SIG-M5 treated with dmso at 0.1 percent for 504 hours (cell line): Measurements from ENCODE around the gene ANGPT4.

Experiments used
- DNase-seq: peaks from one replicate; lab custom pipeline; 2025; ENCODE audit not compliant: unreplicated experiment; lab: John Stamatoyannopoulos, UW

The ANGPT4 gene

DNA sequence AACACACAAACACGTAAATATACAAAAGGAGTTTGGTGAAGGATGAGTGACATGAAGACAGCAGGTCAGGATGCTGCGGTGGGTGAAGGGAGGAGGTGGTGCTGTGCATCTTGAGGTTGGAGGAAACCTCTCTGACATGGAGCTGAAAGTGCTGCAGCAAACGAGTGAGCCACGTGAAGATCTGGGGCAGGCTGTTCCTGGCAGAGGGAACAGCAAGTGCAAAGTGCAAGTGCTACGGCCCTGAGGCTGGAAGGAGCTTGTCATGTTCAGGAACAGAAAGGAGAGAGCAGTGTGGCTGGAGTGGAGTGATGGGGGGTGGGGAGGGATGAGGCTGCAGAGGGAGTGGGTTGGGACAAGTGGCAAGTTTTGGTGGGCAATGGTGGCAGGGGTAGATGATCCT lies 24.8 kb upstream of the ANGPT4 start:
- DNase-seq: no peak

DNA sequence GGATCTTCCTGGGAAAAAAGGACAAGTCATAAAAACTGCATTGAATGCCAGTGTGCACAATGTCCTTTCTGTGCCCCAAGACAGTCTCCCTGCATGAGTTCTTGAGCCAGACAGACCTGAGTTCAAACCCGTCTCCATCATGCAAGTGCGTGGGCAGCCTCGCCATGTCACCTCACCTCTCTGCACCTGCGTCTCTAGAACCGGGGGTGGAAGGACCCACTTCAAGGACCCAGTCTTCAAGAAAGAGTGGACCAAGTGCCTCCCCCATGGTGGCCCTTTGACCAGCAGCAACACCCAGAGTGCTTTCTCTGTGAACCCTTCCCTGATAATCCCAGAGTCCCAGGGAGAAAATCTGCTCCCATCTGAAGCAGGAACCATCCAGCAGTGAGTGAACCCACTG lies 23.5 kb upstream of the ANGPT4 start:
- no peak for DNase-seq

DNA sequence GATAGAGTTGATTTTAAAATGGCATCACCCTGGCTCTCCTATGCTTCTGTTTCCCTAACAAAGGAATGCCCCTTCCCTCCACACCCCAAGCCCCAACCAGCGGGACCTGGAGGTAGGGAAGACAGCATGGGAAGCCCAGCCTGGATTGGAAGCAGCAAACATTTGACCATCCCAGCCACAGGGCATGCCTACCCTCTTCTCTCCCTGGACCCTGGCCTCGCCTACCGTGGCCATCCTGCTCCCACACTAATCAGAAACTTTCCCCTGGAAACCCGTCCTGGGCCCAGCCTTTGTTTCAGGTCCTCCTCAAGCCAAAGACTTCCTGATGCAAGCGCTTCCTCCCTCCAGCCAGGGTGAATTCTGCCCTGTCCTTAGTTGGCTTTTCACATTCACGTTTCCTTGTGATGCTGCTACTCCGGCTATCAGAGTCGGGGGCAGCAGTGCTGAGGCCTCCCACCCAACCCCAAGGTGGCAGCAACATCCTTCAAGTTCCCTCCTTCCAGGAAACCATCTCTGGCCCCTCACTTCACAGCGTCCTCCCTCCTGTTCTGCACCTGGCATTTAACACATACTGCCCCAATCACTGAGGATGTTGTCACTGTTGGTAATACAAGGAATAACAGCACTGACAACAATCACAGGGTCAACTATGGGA lies 18.2 kb upstream of the ANGPT4 start:
- no peak for DNase-seq

DNA sequence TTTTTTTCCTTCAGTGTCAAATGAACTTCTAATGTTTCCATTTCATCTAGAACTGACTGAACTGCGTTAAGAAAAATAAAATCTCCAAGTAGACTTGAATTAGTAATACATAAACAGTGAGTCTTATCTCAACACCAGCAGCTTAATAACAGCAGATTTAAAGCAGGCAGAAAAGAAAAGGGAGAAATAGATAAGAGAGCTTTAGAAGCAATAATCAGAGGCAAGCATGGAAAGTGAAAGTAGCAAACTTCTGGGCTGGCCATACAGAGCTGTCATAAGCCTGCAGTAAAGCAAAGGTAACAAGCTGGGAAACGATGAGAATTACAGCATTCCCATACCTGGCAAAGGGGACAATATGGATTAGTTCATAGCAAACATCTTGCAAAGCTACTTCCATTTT lies 16.9 kb upstream of the ANGPT4 start:
- DNase-seq: no peak

DNA sequence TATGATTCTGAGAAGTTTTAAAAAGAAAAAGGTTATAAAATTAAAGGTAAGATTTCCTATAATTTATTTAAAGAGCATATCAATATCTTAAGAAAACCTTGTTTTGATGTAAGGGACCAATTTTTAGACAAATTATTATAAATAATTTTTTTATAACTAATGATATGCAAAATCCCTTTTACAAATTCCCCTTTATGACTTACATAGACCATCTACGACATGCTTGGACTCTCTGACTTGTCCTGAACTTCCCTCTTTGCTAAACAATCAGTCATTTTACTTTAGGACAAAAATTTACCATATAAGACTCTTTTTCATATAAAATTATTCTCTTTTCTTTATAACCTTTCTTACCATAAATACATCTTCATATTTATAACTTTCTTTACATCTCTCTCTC lies 15.3 kb upstream of the ANGPT4 start:
- DNase-seq: peak; percentile 1

DNA sequence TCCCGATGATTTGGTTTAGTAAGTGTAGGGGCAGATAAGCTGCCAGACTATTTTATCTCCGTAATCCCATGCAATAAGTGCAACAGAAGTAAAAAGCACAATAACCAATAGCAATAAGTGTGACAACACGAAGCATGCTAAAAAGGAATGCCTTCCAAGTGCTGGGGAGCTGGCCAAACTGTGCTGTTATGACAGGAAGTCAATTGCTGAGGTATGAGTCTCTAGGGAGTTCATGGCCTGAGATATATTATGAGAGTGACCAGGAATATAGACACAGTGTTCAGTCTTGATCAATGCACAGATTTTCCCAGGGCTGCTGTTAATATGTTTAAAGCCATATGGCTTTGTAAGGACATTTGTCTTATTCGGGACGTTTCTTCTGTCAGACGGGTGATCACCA lies 10.5 kb upstream of the ANGPT4 start:
- no peak for DNase-seq

DNA sequence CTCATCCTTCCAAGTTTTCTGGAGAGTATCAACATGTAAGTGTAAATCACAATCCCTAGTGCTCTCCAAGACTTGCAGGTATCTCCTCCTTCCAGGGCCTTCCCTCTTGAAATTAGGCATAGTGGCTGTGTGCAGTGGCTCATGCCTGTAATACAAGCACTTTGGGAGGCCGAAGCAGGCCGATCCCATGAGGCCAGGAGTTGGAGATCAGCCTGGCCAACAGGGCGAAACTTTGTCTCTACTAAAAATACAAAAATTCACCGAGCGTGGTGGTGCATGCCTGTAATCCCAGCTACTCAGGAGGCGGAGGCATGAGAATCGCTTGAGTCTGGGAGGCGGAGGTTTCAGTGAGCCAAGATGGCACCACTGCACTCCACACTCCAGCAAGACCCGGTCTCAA lies 9.4 kb upstream of the ANGPT4 start:
- no peak for DNase-seq

DNA sequence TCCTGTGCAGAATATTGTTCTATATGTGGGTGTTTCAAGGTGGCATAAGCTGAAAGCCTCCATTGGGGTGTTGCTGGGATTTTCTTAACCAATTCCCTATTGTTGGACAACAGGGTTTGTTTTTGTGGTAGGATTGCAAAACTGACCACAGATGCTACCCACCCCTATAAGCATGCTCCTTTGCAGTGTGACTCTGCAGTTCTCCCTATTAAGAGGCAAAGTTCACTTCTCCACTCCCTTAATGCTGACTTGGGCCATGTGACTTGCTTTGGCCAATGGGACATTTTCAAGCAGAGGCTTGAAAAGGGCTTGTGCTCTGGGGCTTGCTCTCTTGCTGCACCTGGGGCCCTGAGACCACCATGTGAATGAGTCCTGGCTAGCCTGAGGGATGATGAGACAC lies 8.5 kb upstream of the ANGPT4 start:
- DNase-seq: peak; percentile 36

DNA sequence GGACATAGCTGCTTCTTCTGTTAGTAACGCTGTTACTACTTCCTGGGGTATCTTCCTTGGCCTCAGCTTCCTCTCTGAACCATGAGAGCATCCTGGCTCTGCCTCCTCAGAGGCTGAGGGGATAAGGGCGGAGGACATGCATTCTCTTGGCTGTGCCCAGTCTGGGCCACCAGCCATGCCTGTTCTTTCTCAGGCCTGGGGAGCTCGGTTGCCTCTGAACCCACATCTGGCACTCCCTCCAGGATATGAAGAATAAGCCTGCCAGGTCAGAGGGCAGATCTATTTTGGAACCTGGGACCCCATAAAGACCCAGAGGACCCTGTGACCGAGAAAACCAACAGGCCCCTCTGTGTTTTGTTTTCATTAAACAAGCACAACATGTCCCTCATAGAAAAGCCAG lies 6.6 kb upstream of the ANGPT4 start:
- no peak for DNase-seq

DNA sequence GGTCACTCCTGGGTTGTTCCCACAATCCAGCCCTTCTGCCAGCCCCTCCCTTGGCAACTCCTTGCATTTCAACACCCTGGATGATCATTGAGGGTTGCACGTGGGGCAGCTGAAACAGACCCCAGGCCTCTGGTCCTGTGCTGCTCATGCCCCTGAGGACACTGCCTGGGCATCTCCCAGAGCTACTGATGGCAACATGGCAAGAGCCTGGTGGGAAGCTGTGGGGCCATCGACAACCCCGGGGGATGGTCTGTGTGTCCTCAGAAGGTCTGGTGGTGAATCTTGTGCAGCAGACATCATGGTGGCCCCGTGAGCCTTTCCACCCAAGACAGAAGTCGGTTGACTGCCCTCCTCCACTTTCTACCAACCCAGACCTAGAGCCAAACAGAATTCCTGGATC lies 4.9 kb upstream of the ANGPT4 start:
- DNase-seq: no peak

DNA sequence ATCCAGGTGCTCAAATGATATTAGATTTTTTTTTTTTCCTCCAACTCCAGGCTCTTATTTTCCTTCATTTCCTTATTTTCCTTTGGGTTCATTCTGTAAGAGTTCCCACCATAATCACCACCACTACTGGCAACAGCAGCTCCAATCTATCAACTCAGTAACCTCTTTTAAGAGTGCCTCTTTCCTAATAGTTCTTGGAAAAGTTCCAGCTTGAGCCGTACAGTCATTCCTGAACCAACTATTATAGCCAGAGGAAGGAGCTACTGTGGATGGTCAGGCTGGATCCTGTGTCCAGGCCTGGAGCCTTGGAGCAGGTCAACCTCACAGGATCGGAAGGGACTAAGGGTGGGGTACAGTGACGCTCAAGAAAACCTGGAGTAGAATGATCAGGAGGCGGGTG lies 4.2 kb upstream of the ANGPT4 start:
- no peak for DNase-seq

DNA sequence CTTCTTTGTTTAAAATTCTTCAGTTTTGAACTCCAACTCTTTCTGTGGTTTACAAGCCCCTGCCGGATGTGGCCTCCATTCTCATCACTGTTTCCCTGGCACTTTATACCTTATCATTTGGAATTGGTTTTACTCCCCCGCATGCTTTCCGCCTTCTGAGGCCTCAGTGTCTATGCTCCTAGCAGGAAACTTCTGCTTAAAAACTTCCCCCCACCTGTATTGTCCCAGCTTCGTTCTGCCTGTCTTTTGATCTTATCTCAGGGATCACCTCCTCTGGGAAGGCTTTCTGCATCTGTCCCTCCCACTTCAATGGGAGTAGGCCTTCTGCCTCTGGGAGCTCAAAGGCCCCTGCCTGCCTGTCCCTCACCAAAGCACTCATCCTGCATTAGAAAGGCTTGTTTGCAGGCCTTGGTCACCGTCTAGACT lies 3.4 kb upstream of the ANGPT4 start:
- DNase-seq: no peak

DNA sequence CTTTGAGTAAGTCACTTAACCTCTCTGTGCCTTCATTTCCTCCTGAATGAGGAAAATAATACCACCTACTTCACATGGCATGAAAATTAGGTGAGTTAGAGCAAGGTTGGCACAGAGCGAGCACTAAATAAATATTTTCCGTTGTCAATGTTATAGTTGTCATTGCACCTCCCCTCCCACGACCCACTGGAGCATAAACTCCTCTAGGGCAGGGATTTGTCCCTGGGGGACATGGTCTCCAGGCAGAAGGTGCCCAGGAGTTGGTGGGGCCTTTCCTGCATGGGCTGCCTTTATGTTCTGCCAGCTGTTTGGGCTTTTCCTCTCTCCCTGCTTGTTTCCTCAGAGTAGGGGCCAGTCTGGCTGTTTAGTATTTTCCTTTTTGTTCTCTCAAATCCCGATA lies 1.3 kb upstream of the ANGPT4 start:
- DNase-seq: no peak

DNA sequence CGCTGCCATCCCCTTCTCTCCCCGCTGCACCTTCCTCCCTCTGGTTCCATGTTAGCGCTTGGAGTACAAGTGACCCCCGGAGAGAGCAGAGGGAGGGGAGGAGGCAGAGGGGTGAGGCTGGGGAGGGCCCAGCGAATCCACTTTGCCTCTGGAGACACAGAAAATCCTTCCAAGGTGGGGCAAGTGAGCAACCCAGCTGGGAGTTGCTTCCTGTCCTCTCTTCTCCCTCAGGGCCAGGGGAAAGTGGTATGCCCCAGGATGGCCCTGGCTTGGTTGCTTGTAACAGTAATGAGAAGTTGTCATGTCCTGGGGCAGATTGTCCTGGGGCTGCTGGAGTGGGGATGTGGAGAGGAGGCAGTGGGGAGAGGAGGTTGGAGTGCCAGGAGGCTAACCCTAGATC lies 691 bp upstream of the ANGPT4 start:
- DNase-seq: no peak

DNA sequence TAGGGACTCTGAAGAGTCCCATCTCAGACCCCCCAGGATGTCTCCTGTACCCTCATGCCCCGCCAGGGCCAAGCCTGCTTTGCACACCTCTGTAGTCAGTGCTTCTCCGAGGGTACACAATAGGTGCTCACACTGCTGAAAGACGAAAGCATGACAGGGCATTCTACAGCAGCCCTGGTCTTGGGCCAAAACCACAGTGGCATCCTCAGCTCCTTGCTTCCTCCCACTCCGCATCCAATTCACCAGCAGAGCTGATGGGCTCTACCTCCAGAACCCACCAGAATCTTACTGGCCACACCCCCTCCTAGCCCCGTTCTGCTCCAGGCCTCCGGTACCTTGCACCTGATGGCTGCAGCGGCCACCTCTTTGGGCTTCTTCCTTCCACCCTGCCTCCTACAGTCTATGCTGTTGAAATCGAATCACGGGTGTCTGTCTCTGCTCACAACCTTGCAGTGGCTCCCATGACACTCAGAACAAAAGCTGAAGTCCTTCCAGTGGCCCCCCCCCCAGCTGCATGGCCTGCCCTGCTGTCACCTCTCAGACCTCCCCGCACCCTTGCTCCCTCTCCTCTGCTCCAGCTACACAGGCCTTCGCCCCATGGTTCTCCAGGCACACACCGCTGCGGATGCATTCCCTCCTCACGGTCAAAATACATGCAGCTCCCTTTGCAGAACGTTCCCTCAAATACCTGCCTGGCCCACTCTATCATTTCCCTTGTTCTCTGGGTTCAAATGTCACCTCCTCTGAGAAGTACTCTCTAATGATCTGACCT lies 1.2 kb downstream of the ANGPT4 start:
- no peak for DNase-seq

DNA sequence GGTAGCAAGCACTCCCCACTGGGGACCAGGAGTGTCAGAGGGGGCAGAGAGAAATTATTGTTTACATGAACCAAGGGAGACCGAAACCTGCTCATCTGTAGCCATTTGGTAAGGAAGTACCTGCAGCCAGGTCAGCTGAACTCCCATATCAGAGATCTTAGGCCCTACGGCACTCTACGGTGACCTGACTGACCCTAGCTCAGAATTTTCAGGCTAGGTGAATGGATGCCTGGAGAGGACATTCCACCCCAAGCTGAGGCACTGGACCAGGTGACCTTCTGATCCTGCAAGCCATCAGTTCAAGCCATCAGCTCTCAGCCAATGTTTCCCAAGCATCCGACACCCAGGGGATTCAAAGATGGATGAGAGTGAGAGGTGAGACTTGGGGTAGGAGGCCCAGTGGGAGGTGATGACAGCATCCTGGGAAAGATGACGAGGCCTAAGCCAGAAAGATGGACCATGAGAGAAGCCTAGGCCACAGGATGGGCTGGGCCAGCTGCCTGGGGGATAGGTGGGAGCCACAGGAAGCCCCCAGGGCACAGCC lies 2.8 kb downstream of the ANGPT4 start:
- DNase-seq: no peak

DNA sequence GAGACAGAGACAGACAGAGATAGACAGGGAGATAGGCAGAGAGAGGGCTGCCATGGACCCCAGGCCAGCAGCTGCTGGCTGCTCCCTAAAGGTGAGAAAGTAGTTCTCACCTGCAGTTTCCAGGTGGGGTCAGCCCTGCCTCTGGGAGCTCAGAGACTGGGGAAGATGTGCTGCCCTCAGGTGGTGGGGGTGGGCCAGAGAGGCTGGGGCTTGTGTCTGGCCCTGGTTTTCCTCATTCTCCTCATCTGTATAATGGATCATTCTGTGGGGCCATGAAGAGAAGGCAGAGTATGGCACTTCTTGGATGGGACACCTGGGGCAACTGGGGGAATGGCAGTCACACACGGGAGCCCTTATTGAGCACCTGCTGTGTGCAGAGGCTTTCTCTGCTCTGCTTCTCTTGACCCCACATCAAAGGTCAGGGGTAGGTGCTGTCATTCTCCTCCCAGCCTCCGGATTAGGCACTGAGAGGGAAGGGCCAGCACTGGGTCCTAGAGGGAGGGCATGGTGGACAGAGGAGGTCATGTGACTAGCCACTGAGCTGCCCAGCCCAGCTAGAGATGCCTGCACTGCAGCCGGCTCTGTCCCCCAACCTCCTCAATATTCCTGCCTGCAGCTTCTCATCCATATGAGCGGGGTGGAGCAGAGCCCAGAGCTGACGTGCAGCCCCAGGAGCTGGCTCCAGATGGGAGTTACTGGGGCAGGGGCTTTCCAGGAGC lies 4.1 kb downstream of the ANGPT4 start:
- DNase-seq: no peak

DNA sequence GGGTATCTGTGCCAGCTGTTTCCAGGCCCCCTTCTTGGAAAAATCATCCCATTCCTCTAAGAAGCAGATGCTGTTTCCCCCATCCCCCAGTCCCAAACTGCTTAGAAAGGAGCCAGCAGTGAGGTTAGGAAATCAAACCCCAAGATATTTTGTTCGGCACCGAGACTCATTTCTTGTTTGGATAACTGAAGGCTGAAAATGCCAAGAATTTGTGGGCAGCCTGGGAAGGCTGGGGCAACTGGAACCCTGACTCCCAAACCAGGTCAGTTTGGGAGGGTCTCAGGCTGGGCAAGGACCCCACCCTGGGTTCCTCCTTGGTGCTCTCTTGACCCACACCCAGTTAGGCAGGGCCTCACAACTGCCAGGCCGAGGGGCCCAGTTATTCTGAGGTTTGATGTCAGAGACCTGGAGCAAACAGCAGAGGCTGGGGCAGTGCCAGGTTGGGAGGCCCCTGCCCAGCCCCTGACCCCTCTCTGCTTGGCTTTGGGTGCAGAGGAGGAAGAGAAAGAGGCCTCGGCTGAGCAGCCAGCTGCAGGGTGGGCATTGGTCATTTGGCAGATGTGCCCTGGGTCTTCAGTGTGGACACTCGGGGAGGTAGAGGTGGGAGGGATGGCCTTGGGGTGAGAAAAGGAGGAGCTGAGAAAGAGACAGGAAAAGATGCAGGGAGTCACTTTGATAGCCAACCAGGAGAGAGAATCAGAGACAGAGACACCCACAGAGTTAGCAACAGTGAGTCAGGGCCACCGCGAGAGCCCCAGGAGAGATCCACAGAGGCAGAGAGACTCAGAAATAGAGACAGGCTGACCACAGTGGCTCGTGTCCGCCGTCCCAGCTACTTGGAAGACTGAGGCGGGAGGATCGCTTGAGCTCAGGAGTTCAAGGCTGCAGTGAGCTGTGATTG lies 5.0 kb downstream of the ANGPT4 start:
- no peak for DNase-seq

DNA sequence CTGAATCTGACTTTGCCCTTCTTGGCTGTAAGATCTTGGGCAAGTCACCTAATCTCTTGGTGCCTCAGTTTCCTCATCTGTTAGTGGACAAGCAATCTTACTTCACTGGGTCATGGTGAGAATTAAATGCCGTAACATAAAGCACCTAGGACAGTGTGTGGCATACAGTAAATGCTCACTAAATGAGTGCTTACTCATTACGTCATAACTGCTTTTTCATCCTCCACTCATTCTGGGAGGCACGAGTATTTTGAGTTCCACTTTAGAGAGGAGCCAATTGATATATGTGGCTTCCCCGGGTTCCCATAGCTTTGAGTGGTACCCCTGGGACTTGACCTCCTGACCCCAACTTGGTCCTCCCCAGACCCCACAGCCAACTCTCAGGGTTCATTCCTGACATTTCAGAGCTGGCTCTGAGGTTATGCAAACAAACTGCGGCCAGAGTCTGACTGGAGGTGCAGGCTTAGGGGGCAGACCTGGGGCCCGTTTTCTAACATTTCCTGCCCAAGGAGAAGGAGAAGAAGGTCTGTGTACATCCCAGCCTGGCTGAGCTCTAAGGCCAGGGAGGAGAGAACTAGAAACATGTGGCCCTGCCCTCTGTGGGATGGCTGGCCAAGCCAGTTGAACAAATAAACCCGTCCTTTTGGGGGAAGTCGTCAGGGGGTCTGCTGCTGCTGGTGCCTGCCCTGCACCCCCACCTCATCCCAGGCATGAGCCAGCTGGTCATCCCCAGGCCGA lies 5.8 kb downstream of the ANGPT4 start:
- no peak for DNase-seq

DNA sequence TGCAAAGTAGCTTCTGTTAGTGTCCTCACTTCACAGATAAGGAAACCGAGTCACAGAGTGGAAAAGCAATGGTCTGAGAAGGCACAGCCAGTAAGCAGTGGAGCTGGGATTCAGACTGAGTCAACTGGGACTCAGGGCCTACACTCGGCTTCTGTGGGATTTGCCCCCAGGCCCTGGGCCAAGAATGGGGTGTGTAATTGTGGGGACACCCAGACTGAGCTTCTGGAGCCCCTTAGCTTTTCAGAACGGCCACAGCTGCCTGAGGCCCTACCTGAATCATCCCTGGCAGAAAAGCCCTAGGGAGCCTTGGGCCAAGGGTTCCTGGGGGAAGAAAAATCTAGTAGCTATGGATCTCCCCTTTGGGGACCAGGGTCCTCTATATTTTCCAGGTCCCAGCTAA lies 6.5 kb downstream of the ANGPT4 start:
- DNase-seq: no peak
